NT2/D1 (cell line): ENCODE data around the gene GEMIN4.
"Not testable (repeated sequence)": the region's sequence is repeated elsewhere in the genome, so short reads cannot be mapped to it uniquely, and the experiment has no call there.

ENCODE experiments used
- SUZ12 ChIP-seq: IDR thresholded peaks from 2 replicates; pipeline ENCODE4 v1.6.1; 2011; ENCODE audit not compliant: insufficient read length, insufficient read depth; ENCODE audit errors: extremely low read depth
- YY1 ChIP-seq: IDR thresholded peaks from 2 replicates; pipeline ENCODE4 v1.6.1; 2011; ENCODE audit not compliant: insufficient read length, insufficient read depth
- ZNF274 ChIP-seq: IDR thresholded peaks from 2 replicates; pipeline ENCODE4 v1.6.1; 2011; ENCODE audit warnings: mild to moderate bottlenecking, low read depth, low read length

DNA sequence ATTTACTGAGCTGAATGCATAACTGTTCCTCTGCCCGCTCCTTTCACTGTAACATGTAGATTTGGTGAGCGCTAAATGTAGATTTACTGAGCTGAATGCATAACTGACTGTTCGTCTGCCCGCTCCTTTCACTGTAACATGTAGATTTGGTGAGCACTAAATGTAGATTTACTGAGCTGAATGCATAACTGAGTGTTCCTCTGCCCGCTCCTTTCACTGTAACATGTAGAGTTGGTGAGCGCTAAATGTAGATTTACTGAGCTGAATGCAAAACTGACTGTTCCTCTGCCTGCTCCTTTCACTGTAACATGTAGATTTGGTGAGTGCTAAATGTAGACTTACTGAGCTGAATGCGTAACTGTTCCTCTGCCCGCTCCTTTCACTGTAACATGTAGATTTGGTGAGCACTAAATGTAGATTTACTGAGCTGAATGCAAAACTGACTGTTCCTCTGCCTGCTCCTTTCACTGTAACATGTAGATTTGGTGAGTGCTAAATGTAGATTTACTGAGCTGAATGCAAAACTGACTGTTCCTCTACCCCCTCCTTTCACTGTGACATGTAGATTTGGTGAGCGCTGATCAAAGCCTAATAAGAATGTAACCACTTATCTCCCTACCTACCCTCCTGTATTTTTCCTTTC is 3.4 kb upstream of the GEMIN4 start:
- TF ChIP-seq YY1, ZNF274, SUZ12: not testable (repeated sequence)
